Measurements from ENCODE around the gene CRKL. TPM values are rescaled to one million over a fixed set of nuclear protein-coding genes. Genes with fewer than 3 reads are reported as not detected.
A peak's percentile ranks its signal among the peaks of the same experiment; 100 is the strongest.

The CRKL gene
- total RNA-seq (36.4 TPM), polyA plus RNA-seq (ENCODE audit: insufficient read depth in 1 of 8, insufficient read length in 8 of 8, low replicate concordance in 1 of 8) (10 to 100 TPM; 39.3 to 56.8 (median 46.9) TPM)
- long read RNA-seq, donor 1, full-length matches to known transcripts = 6 of 6 reads
- long read RNA-seq, donor 1, partial matches to known transcripts = 0 of 6 reads
- long read RNA-seq, donor 1, other reads (novel, unspliced or antisense) = 0 of 6 reads
- long read RNA-seq, donor 2, full-length matches to known transcripts = 1 of 1 reads
- long read RNA-seq, donor 2, partial matches to known transcripts = 0 of 1 reads
- long read RNA-seq, donor 2, other reads (novel, unspliced or antisense) = 0 of 1 reads
- long read RNA-seq, donor 3, full-length matches to known transcripts = 17 of 68 reads
- long read RNA-seq, donor 3, partial matches to known transcripts = 51 of 68 reads
- long read RNA-seq, donor 3, other reads (novel, unspliced or antisense) = 0 of 68 reads
- long read RNA-seq, donor 4, full-length matches to known transcripts = 11 of 41 reads
- long read RNA-seq, donor 4, partial matches to known transcripts = 30 of 41 reads
- long read RNA-seq, donor 4, other reads (novel, unspliced or antisense) = 0 of 41 reads
- long read RNA-seq, donor 5, full-length matches to known transcripts = 37 of 80 reads
- long read RNA-seq, donor 5, partial matches to known transcripts = 43 of 80 reads
- long read RNA-seq, donor 5, other reads (novel, unspliced or antisense) = 0 of 80 reads
- long read RNA-seq, donor 6, full-length matches to known transcripts = 15 of 23 reads
- long read RNA-seq, donor 6, partial matches to known transcripts = 8 of 23 reads
- long read RNA-seq, donor 6, other reads (novel, unspliced or antisense) = 0 of 23 reads
- long read RNA-seq, donor 7, full-length matches to known transcripts = 20 of 39 reads
- long read RNA-seq, donor 7, partial matches to known transcripts = 19 of 39 reads
- long read RNA-seq, donor 7, other reads (novel, unspliced or antisense) = 0 of 39 reads
- long read RNA-seq, donor 8, full-length matches to known transcripts = 15 of 21 reads
- long read RNA-seq, donor 8, partial matches to known transcripts = 6 of 21 reads
- long read RNA-seq, donor 8, other reads (novel, unspliced or antisense) = 0 of 21 reads
- long read RNA-seq, donor 9, full-length matches to known transcripts = 9 of 62 reads
- long read RNA-seq, donor 9, partial matches to known transcripts = 53 of 62 reads
- long read RNA-seq, donor 9, other reads (novel, unspliced or antisense) = 0 of 62 reads
- long read RNA-seq, donor 10, full-length matches to known transcripts = 20 of 40 reads
- long read RNA-seq, donor 10, partial matches to known transcripts = 20 of 40 reads
- long read RNA-seq, donor 10, other reads (novel, unspliced or antisense) = 0 of 40 reads
- long read RNA-seq, donor 11, full-length matches to known transcripts = 13 of 13 reads
- long read RNA-seq, donor 11, partial matches to known transcripts = 0 of 13 reads
- long read RNA-seq, donor 11, other reads (novel, unspliced or antisense) = 0 of 13 reads

- Histone ChIP-seq H3K27ac (ENCODE audit: low read length) (peak within 1 kb of the TSS; percentile 94), H3K4me1 (ENCODE audit: control insufficient read depth, insufficient read depth, low read length) (peaks cover 11% of the 10 kb centered on the region), H3K9me3 (replicated peaks; ENCODE audit: control insufficient read depth, low read depth, low read length) (no peaks in the 10 kb centered on the region), H3K4me3 (ENCODE audit: low read length) (peak within 1 kb of the TSS; percentile 88), H3K27me3 (ENCODE audit: control insufficient read depth, insufficient read depth, low read length) (no peaks in the 10 kb centered on the region), H3K36me3 (ENCODE audit: control insufficient read depth, insufficient read depth, low read length) (no peaks in the 10 kb centered on the region)
- WGBS (ENCODE audit: insufficient coverage) = under 1% methylated on average over 92 of the region's 92 CpGs
- DNase-seq = peak; percentile 99
Observed at GRCh38 chr22:20916916-20917810, at the start of gene CRKL. CRKL (plus strand) TSS chr22:20917407; CDS start chr22:20917935, 528 bp downstream.

- H3K27me3 ChIP-seq (ENCODE audit: control insufficient read depth, insufficient read depth, low read length) = no peaks in the 10 kb centered on the region
- peak overlapping the region; percentile 66 for H3K27ac ChIP-seq (ENCODE audit: low read length)
- H3K4me1 ChIP-seq (ENCODE audit: control insufficient read depth, insufficient read depth, low read length) = peaks cover 9% of the 10 kb centered on the region
- H3K4me3 ChIP-seq (ENCODE audit: low read length) = no peak overlapping the region
- WGBS (ENCODE audit: insufficient coverage) = 49% methylated on average over 4 of the region's 7 CpGs
- peaks cover 32% of the 10 kb centered on the region for H3K36me3 ChIP-seq (ENCODE audit: control insufficient read depth, insufficient read depth, low read length)
- DNase-seq = peak; percentile 26
- H3K9me3 ChIP-seq (replicated peaks; ENCODE audit: control insufficient read depth, low read depth, low read length) = no peaks in the 10 kb centered on the region
Observed at GRCh38 chr22:20868025-20868962, 48.9 kb upstream of the CRKL start.

GRCh38 chr22:20869234-20869633, 48.0 kb upstream of the CRKL start:
- Histone ChIP-seq H3K4me1 (ENCODE audit: control insufficient read depth, insufficient read depth, low read length) (peaks cover 9% of the 10 kb centered on the region), H3K9me3 (replicated peaks; ENCODE audit: control insufficient read depth, low read depth, low read length) (no peaks in the 10 kb centered on the region), H3K27ac (ENCODE audit: low read length) (no peak overlapping the region), H3K27me3 (ENCODE audit: control insufficient read depth, insufficient read depth, low read length) (no peaks in the 10 kb centered on the region), H3K36me3 (ENCODE audit: control insufficient read depth, insufficient read depth, low read length) (peaks cover 34% of the 10 kb centered on the region), H3K4me3 (ENCODE audit: low read length) (no peak overlapping the region)
- no peak for DNase-seq
- 96% methylated on average over 2 of the region's 2 CpGs for WGBS (ENCODE audit: insufficient coverage)

- no peaks in the 10 kb centered on the region for H3K9me3 ChIP-seq (replicated peaks; ENCODE audit: control insufficient read depth, low read depth, low read length)
- 100% methylated on average over 1 of the region's 3 CpGs for WGBS (ENCODE audit: insufficient coverage)
- no peak overlapping the region for H3K27ac ChIP-seq (ENCODE audit: low read length)
- H3K27me3 ChIP-seq (ENCODE audit: control insufficient read depth, insufficient read depth, low read length) = no peaks in the 10 kb centered on the region
- no peak overlapping the region for H3K4me3 ChIP-seq (ENCODE audit: low read length)
- no peak for DNase-seq
- H3K4me1 ChIP-seq (ENCODE audit: control insufficient read depth, insufficient read depth, low read length) = no peaks in the 10 kb centered on the region
- H3K36me3 ChIP-seq (ENCODE audit: control insufficient read depth, insufficient read depth, low read length) = peaks cover 46% of the 10 kb centered on the region
Observed at GRCh38 chr22:20873214-20873613, 44.0 kb upstream of the CRKL start.

GRCh38 chr22:20875296-20875695, 41.9 kb upstream of the CRKL start:
- Histone ChIP-seq H3K27me3 (ENCODE audit: control insufficient read depth, insufficient read depth, low read length) (no peaks in the 10 kb centered on the region), H3K27ac (ENCODE audit: low read length) (no peak overlapping the region), H3K4me1 (ENCODE audit: control insufficient read depth, insufficient read depth, low read length) (no peaks in the 10 kb centered on the region), H3K36me3 (ENCODE audit: control insufficient read depth, insufficient read depth, low read length) (peaks cover 38% of the 10 kb centered on the region), H3K4me3 (ENCODE audit: low read length) (no peak overlapping the region), H3K9me3 (replicated peaks; ENCODE audit: control insufficient read depth, low read depth, low read length) (no peaks in the 10 kb centered on the region)
- 57% methylated on average over 1 of the region's 1 CpG for WGBS (ENCODE audit: insufficient coverage)
- no peak for DNase-seq

- DNase-seq = no peak
- Histone ChIP-seq H3K9me3 (replicated peaks; ENCODE audit: control insufficient read depth, low read depth, low read length) (no peaks in the 10 kb centered on the region), H3K36me3 (ENCODE audit: control insufficient read depth, insufficient read depth, low read length) (peaks cover 52% of the 10 kb centered on the region), H3K27me3 (ENCODE audit: control insufficient read depth, insufficient read depth, low read length) (no peaks in the 10 kb centered on the region), H3K27ac (ENCODE audit: low read length) (no peak overlapping the region), H3K4me3 (ENCODE audit: low read length) (no peak overlapping the region), H3K4me1 (ENCODE audit: control insufficient read depth, insufficient read depth, low read length) (no peaks in the 10 kb centered on the region)
- 100% methylated on average over 1 of the region's 3 CpGs for WGBS (ENCODE audit: insufficient coverage)
Observed at GRCh38 chr22:20877715-20878114, 39.5 kb upstream of the CRKL start.

GRCh38 chr22:20881231-20881630, 36.0 kb upstream of the CRKL start:
- no peak for DNase-seq
- Histone ChIP-seq H3K36me3 (ENCODE audit: control insufficient read depth, insufficient read depth, low read length) (peaks cover 56% of the 10 kb centered on the region), H3K4me3 (ENCODE audit: low read length) (no peak overlapping the region), H3K9me3 (replicated peaks; ENCODE audit: control insufficient read depth, low read depth, low read length) (no peaks in the 10 kb centered on the region), H3K27me3 (ENCODE audit: control insufficient read depth, insufficient read depth, low read length) (no peaks in the 10 kb centered on the region), H3K27ac (ENCODE audit: low read length) (no peak overlapping the region), H3K4me1 (ENCODE audit: control insufficient read depth, insufficient read depth, low read length) (no peaks in the 10 kb centered on the region)
- WGBS (ENCODE audit: insufficient coverage) = 66% methylated on average over 2 of the region's 5 CpGs

Data from muscle of leg (tissue), 16 donors.